Neural cell (in vitro differentiated cells): ENCODE data around the gene CD200.

Source experiments
- MXI1 ChIP-seq: fragments of 450-650 bp; conservative IDR thresholded peaks from 2 replicates; pipeline ENCODE4 v1.6.1; 2014; ENCODE audit warnings: antibody characterized with exemption, mild to moderate bottlenecking; ENCODE audit not compliant: poor library complexity, severe bottlenecking
- POLR2AphosphoS5 ChIP-seq: IDR thresholded peaks from 2 replicates; pipeline ENCODE4 v1.6.1; 2012
- TAF1 ChIP-seq: IDR thresholded peaks from 2 replicates; pipeline ENCODE4 v1.6.1; 2012; ENCODE audit warnings: low read depth
- TF ChIP-seq, protein P1 (sequence below): fragments of 450-650 bp; IDR thresholded peaks from 2 replicates; pipeline ENCODE4 v1.5.1; 2014; ENCODE audit warnings: antibody characterized with exemption, mild to moderate bottlenecking, moderate library complexity; ENCODE audit not compliant: poor library complexity, severe bottlenecking

DNA sequence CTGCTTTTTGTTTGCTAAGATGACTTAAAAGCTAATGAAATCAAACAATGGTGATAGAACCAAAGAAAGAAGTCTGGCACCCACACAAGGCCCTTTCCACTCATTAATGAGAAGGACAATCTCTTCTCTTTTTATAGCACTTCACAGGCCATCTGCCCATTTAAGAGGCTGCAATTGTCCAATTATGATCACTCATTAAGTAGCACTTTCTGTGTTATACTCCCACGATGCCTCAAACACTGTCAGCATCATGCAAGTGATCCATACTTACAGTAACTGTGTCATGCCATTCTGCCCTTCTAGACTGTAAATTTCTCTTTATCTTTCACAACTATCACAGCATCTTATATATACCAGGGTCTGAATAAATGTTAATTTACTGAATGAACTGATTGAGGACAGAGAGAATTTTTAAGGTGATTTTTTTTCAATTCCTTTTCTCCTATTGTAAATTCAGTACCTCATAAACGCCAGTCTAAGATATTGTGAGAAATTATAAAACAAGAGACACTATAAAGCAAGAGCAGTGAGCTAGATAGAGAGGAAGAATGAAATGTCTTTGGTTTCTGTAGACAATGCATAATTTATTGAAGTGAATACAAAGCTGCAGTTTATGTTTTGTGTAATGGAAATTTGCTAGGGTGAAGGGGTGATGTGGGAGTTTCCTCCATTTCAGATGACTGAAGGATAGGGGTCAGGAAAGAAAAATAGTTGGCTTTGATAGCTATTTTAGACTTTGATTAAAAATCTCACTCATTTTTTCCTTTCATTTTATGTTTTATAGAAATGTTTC is 17.3 kb downstream of the CD200 start:
- TF ChIP-seq, protein P1, sequence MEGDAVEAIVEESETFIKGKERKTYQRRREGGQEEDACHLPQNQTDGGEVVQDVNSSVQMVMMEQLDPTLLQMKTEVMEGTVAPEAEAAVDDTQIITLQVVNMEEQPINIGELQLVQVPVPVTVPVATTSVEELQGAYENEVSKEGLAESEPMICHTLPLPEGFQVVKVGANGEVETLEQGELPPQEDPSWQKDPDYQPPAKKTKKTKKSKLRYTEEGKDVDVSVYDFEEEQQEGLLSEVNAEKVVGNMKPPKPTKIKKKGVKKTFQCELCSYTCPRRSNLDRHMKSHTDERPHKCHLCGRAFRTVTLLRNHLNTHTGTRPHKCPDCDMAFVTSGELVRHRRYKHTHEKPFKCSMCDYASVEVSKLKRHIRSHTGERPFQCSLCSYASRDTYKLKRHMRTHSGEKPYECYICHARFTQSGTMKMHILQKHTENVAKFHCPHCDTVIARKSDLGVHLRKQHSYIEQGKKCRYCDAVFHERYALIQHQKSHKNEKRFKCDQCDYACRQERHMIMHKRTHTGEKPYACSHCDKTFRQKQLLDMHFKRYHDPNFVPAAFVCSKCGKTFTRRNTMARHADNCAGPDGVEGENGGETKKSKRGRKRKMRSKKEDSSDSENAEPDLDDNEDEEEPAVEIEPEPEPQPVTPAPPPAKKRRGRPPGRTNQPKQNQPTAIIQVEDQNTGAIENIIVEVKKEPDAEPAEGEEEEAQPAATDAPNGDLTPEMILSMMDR = no peak
- TF ChIP-seq TAF1 (no peak), POLR2AphosphoS5 (no peak), MXI1 (no peak)
